IMR-90 (cell line): Measurements from ENCODE around the gene WNK1.

Experiments
- CEBPB ChIP-seq: IDR thresholded peaks from 2 replicates; pipeline ENCODE4 v1.6.1; 2012; ENCODE audit warnings: low read depth, low read length, improper control_type of control experiment
- CHD1 ChIP-seq: IDR thresholded peaks from 2 replicates; pipeline ENCODE4 v1.6.1; 2012; ENCODE audit warnings: low read depth, low read length, improper control_type of control experiment
- FOS ChIP-seq: fragments of 150-350 bp; IDR thresholded peaks from 2 replicates; pipeline ENCODE4 v1.6.1; 2016; ENCODE audit warnings: low read depth, low read length
- MXI1 ChIP-seq: IDR thresholded peaks from 2 replicates; pipeline ENCODE4 v1.6.1; 2012; ENCODE audit warnings: low read depth, mild to moderate bottlenecking, low read length, moderate library complexity, borderline replicate concordance
- NFE2L2 ChIP-seq: fragments of 150-350 bp; IDR thresholded peaks from 2 replicates; pipeline ENCODE4 v1.6.1; 2016; ENCODE audit warnings: low read depth, mild to moderate bottlenecking, low read length
- POLR2A ChIP-seq: IDR thresholded peaks from 2 replicates; pipeline ENCODE4 v1.6.1; 2012; ENCODE audit warnings: mild to moderate bottlenecking, low read depth, low read length
- RAD21 ChIP-seq: IDR thresholded peaks from 2 replicates; pipeline ENCODE4 v1.6.1; 2012; ENCODE audit warnings: low read length, improper control_type of control experiment
- RFX5 ChIP-seq: IDR thresholded peaks from 2 replicates; pipeline ENCODE4 v1.8.0; 2012; ENCODE audit warnings: low read depth, mild to moderate bottlenecking, low read length, moderate library complexity
- SMC3 ChIP-seq: fragments of 150-350 bp; IDR thresholded peaks from 2 replicates; pipeline ENCODE4 v1.6.1; 2016; ENCODE audit warnings: low read depth, mild to moderate bottlenecking, antibody characterized with exemption, low read length, moderate library complexity
- TF ChIP-seq, protein P1 (sequence below): conservative IDR thresholded peaks from 2 replicates; pipeline ENCODE4 v1.5.1; 2012; ENCODE audit warnings: mild to moderate bottlenecking, low read depth, low read length, improper control_type of control experiment
- TF ChIP-seq, protein P2 (sequence below): fragments of 150-350 bp; IDR thresholded peaks from 2 replicates; pipeline ENCODE4 v1.6.1; 2016; ENCODE audit warnings: low read depth, mild to moderate bottlenecking, low read length, moderate library complexity, borderline replicate concordance

DNA sequence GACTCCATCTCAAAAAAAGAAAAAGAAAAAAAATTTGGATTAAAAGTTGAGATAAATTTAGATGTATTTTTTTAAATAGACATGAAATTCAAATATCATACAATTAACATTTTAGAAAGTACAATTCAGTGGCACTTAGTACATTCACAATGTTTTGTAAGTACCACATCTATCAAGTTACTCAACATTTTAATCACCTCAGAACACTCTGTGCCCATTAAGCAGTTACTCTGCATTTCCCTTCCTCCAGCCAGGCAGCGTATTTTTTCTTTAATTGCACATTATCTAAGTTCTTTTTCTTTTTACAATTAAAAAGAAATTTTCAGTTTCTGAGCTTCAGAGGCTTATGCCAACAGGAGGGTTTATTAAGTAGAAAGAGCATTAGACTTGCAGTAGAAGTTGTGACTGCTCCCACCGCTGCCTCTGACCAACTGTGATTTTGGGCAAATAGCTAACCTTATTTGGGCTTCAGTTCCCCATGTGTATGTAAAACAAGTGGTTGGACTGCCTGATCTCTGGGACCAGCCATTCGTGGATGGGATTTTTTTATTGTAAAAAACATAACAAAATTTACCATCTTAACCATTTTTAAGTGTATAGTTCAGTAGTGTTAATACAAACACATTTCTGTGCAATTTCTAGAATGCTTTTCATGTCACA lies 65.7 kb downstream of the WNK1 start:
- TF ChIP-seq, protein P1, sequence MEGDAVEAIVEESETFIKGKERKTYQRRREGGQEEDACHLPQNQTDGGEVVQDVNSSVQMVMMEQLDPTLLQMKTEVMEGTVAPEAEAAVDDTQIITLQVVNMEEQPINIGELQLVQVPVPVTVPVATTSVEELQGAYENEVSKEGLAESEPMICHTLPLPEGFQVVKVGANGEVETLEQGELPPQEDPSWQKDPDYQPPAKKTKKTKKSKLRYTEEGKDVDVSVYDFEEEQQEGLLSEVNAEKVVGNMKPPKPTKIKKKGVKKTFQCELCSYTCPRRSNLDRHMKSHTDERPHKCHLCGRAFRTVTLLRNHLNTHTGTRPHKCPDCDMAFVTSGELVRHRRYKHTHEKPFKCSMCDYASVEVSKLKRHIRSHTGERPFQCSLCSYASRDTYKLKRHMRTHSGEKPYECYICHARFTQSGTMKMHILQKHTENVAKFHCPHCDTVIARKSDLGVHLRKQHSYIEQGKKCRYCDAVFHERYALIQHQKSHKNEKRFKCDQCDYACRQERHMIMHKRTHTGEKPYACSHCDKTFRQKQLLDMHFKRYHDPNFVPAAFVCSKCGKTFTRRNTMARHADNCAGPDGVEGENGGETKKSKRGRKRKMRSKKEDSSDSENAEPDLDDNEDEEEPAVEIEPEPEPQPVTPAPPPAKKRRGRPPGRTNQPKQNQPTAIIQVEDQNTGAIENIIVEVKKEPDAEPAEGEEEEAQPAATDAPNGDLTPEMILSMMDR, result no peak
- TF ChIP-seq RFX5 (no peak), MXI1 (no peak), POLR2A (no peak), RAD21 (no peak), SMC3 (no peak), CHD1 (no peak), CEBPB (no peak), FOS (no peak), NFE2L2 (no peak)
- TF ChIP-seq, protein P2, sequence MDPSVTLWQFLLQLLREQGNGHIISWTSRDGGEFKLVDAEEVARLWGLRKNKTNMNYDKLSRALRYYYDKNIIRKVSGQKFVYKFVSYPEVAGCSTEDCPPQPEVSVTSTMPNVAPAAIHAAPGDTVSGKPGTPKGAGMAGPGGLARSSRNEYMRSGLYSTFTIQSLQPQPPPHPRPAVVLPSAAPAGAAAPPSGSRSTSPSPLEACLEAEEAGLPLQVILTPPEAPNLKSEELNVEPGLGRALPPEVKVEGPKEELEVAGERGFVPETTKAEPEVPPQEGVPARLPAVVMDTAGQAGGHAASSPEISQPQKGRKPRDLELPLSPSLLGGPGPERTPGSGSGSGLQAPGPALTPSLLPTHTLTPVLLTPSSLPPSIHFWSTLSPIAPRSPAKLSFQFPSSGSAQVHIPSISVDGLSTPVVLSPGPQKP, result no peak
